HepG2 (cell line): ENCODE measurements around the gene XPC. TPM values are rescaled to one million over a fixed set of nuclear protein-coding genes. Genes with fewer than 3 reads are reported as not detected.

Experiments used
- ATAC-seq: fragments of 200-7000 bp; cut with Tn5 transposase; 3 replicates; pipeline ENCODE4 v1.9.1; 2020; ENCODE audit warnings: mild to moderate bottlenecking, moderate library complexity
- BruUV-seq: library from RNA; stranded (reverse); fragments of 400-500 nt; replicated peaks from 2 replicates; lab custom pipeline; 2021; lab: Mats Ljungman, UMichigan
- CTCF ChIA-PET: fragments of 300-600 bp; formaldehyde crosslinking; extraction: SDS; loops from one replicate; lab custom pipeline; 2021; ENCODE audit warnings: low total read pairs, inconsistent platforms, low intra/inter-chr PET ratio; lab: Yijun Ruan, JAX
- POLR2A ChIA-PET: fragments of 350-600 bp; sonication (Branson Sonifier 250); formaldehyde crosslinking; loops from one replicate; lab custom pipeline; 2020; ENCODE audit warnings: antibody characterized with exemption, inconsistent platforms; lab: Yijun Ruan, JAX
- DNase-seq: peaks from one replicate; pipeline ENCODE4 v3.0.0-alpha.2; 2015; ENCODE audit warnings: low spot score
- FAIRE-seq: peaks from 3 replicates; lab custom pipeline; 2011; peaks lifted over from hg19 to GRCh38; lab: Jason Lieb, UNC
- H2AFZ ChIP-seq: one replicate; pipeline ENCODE4 v1.6.1; 2011; ENCODE audit warnings: low read length, inconsistent platforms
- H3K27ac ChIP-seq: fragments of 300-600 bp; 3 replicates; pipeline ENCODE4 v1.8.0; 2011; ENCODE audit warnings: mixed run types, mild to moderate bottlenecking, mixed read lengths, low read length, inconsistent platforms; ENCODE audit not compliant: insufficient read depth; ENCODE audit errors: extremely low read length
- H3K27me3 ChIP-seq, 2 experiments: fragments of 200-600 bp in 1 of 2; 2 replicates in 1 of 2; 3 replicates in 1 of 2; pipeline versions ENCODE4 v1.6.0 to v1.8.0; 2011; ENCODE audit warnings: low read length in 2 of 2, mild to moderate bottlenecking in 2 of 2, moderate library complexity in 2 of 2, inconsistent platforms in 1 of 2; ENCODE audit not compliant: insufficient read depth in 2 of 2, control insufficient read depth in 1 of 2
- H3K36me3 ChIP-seq, 2 experiments: fragments of 200-600 bp in 1 of 2; replicated peaks in 1 of 2; 2 replicates in 1 of 2; 3 replicates in 1 of 2; pipeline versions ENCODE4 v1.5.1 to v1.8.0; 2011; ENCODE audit warnings: low read length in 2 of 2, inconsistent platforms in 1 of 2; ENCODE audit not compliant: insufficient read depth in 2 of 2, control insufficient read depth in 1 of 2
- H3K4me1 ChIP-seq: 2 replicates; pipeline ENCODE4 v1.5.1; 2012; ENCODE audit warnings: low read length, inconsistent platforms; ENCODE audit not compliant: insufficient read depth
- H3K4me2 ChIP-seq: 2 replicates; pipeline ENCODE4 v1.6.0; 2011; ENCODE audit warnings: low read depth, low read length, inconsistent platforms
- H3K4me3 ChIP-seq, 3 experiments: fragments of 200-600 bp in 1 of 3; sonication (generic), shearing (Covaris generic) in 1 of 3; replicated peaks in 1 of 3; 2 replicates each; pipeline ENCODE4 v1.5.1; 2011 to 2016; ENCODE audit warnings: low read length in 3 of 3, inconsistent platforms in 2 of 3, low read depth in 2 of 3, mild to moderate bottlenecking in 2 of 3, control low read depth in 1 of 3, mixed read lengths in 1 of 3; ENCODE audit not compliant: insufficient read depth in 1 of 3
- H3K79me2 ChIP-seq: one replicate; pipeline ENCODE4 v1.6.1; 2011; ENCODE audit warnings: low read length, inconsistent platforms; ENCODE audit not compliant: insufficient read depth
- H3K9ac ChIP-seq: 2 replicates; pipeline ENCODE4 v1.6.0; 2011; ENCODE audit warnings: mild to moderate bottlenecking, low read depth, low read length, inconsistent platforms; ENCODE audit not compliant: insufficient read depth
- H3K9me3 ChIP-seq: 2 replicates; pipeline ENCODE4 v1.5.1; 2012; ENCODE audit warnings: mild to moderate bottlenecking, low read length
- H4K20me1 ChIP-seq: 2 replicates; pipeline ENCODE4 v1.6.0; 2011; ENCODE audit warnings: inconsistent platforms, mild to moderate bottlenecking, low read length, moderate library complexity; ENCODE audit not compliant: insufficient read depth
- BRD4 ChIP-seq: sonication (generic); formaldehyde crosslinking; IDR thresholded peaks from 2 replicates; pipeline ENCODE4 v1.4.0; 2020; ENCODE audit warnings: missing genetic modification reagents
- CENPT ChIP-seq: sonication (generic); formaldehyde crosslinking; IDR thresholded peaks from 2 replicates; pipeline ENCODE4 v1.8.0; 2022; ENCODE audit warnings: low read depth, mild to moderate bottlenecking, moderate library complexity, missing genetic modification reagents
- GFI1 ChIP-seq: sonication (generic); formaldehyde crosslinking; IDR thresholded peaks from 2 replicates; pipeline ENCODE4 v1.5.0; 2020; ENCODE audit warnings: missing genetic modification reagents, mild to moderate bottlenecking, borderline replicate concordance
- GTF3A ChIP-seq: sonication (generic); formaldehyde crosslinking; conservative IDR thresholded peaks from 2 replicates; pipeline ENCODE4 v1.4.0; 2020; ENCODE audit warnings: mild to moderate bottlenecking, missing genetic modification reagents
- PREB ChIP-seq: sonication (generic); formaldehyde crosslinking; IDR thresholded peaks from 2 replicates; pipeline ENCODE4 v1.4.0; 2020; ENCODE audit warnings: missing genetic modification reagents
- RFXAP ChIP-seq: sonication (generic); formaldehyde crosslinking; IDR thresholded peaks from 2 replicates; pipeline ENCODE4 v1.4.0; 2020; ENCODE audit warnings: missing genetic modification reagents, borderline replicate concordance
- TP53 ChIP-seq: sonication (generic); formaldehyde crosslinking; conservative IDR thresholded peaks from 2 replicates; pipeline ENCODE4 v1.4.0; 2020; ENCODE audit warnings: missing genetic modification reagents
- ZNF326 ChIP-seq: sonication (generic); formaldehyde crosslinking; IDR thresholded peaks from 2 replicates; pipeline ENCODE4 v1.4.0; 2020; ENCODE audit warnings: missing genetic modification reagents, borderline replicate concordance
- ZNF503 ChIP-seq: sonication (generic); formaldehyde crosslinking; IDR thresholded peaks from 2 replicates; pipeline ENCODE4 v1.4.0; 2020; ENCODE audit warnings: missing genetic modification reagents
- ZSCAN21 ChIP-seq: sonication (generic); formaldehyde crosslinking; IDR thresholded peaks from 2 replicates; pipeline ENCODE4 v1.8.0; 2022; ENCODE audit warnings: mild to moderate bottlenecking, missing genetic modification reagents, moderate library complexity, borderline replicate concordance
- WGBS: methylation state at CpG from one replicate; pipeline ENCODE4 v1.1.6; 2017; ENCODE audit warnings: low lambda C conversion rate; 5-methylcytosine and 5-hydroxymethylcytosine counted together
- in situ Hi-C: cut with HindIII; loops from 2 replicates; pipeline ENCODE4 v1.10.0; 2017; ENCODE audit warnings: low pct_unique_long_range_greater_than_20kb; ENCODE audit not compliant: extremely low pct_ligation_motif_present
- intact Hi-C: fragments of 100-400 bp; cut with micrococcal nuclease; formaldehyde crosslinking; loops from one replicate; pipeline ENCODE4 v1.10.0; 2022; ENCODE audit not compliant: unreplicated experiment
- polyA plus RNA-seq, 8 experiments: library from polyadenylated mRNA; depleted of rRNA in 3 of 8; stranded (reverse) in 7 of 8; unstranded in 1 of 8; fragments of >200 nt; fragmentation: Illumina TruSeq in 4 of 8; extraction: Trizol in 4 of 8; gene quantifications; 2 replicates each; pipeline versions ENCODE4 v1.2.1 to v1.2.3, GENCODE V29; 2011 to 2016; ENCODE audit warnings: low read depth in 4 of 8, missing spikeins in 1 of 8, mixed read lengths in 1 of 8; ENCODE audit not compliant: insufficient read depth in 1 of 8
- total RNA-seq, 5 experiments: library from RNA; depleted of rRNA; stranded (reverse); fragments of >200 nt; fragmentation: Illumina TruSeq; extraction: Trizol; gene quantifications; 2 replicates each; pipeline ENCODE4 v1.2.3, GENCODE V29; 2016; ENCODE audit warnings: low read depth in 1 of 5

XPC gene
- total and polyA plus RNA-seq, 2 of the 13 experiments (the other 11 are each of a cell fraction or from before 2014, with no cell fraction given), result 9.4 to 24.1 TPM

GRCh38 chr3:14186854-14187458, 8.6 kb upstream of the XPC start:
- H4K20me1 ChIP-seq, result no peaks in the 10 kb centered on the region
- ChIA-PET POLR2A (no interaction called here), CTCF (no interaction called here)
- DNase-seq (no peak), ATAC-seq (no peak), FAIRE-seq (no peak)
- H3K4me1 ChIP-seq, result peaks cover 14% of the 10 kb centered on the region
- H3K9me3 ChIP-seq, result no peaks in the 10 kb centered on the region
- H3K9ac ChIP-seq, result no peak overlapping the region
- no peak overlapping the region for H2AFZ ChIP-seq
- no peak overlapping the region for H3K4me2 ChIP-seq
- no peak overlapping the region for H3K4me3 ChIP-seq
- H3K27me3 ChIP-seq, result no peaks in the 10 kb centered on the region
- WGBS, result 98% methylated on average over 4 of the region's 5 CpGs
- H3K36me3 ChIP-seq, result peaks cover 7 to 34% of the 10 kb centered on the region in 2 experiments
- no peak overlapping the region for H3K27ac ChIP-seq
- intact Hi-C loops, result no loop called here
- BruUV-seq, result no TSS peak
- no peak for TF ChIP-seq GFI1 (CRISPR knock-in tag)
- TF ChIP-seq BRD4 (CRISPR knock-in tag), result no peak
- no peak for TF ChIP-seq ZSCAN21 (CRISPR knock-in tag)
- no peak for TF ChIP-seq PREB
- TF ChIP-seq ZNF326, result no peak
- no peak for TF ChIP-seq TP53 (CRISPR knock-in tag)
- TF ChIP-seq GTF3A (CRISPR knock-in tag), result no peak
- no peak for TF ChIP-seq CENPT (CRISPR knock-in tag)
- TF ChIP-seq ZNF503 (CRISPR knock-in tag), result no peak
- no peak for TF ChIP-seq RFXAP
- in situ Hi-C loops, result no loop called here
- peaks cover 37% of the 10 kb centered on the region for H3K79me2 ChIP-seq
